Left ventricle myocardium superior (tissue), 1 donor: ENCODE data around the gene RNU11. TPM values are rescaled to one million over a fixed set of nuclear protein-coding genes. Genes with fewer than 3 reads are reported as not detected.
A peak's percentile ranks its signal among the peaks of the same experiment; 100 is the strongest.
"Not testable (repeated sequence)": the region's sequence is repeated elsewhere in the genome, so short reads cannot be mapped to it uniquely, and the experiment has no call there.

Source experiments
- ATAC-seq: fragments of 200-7000 bp; cut with Tn5 transposase; one replicate; pipeline ENCODE4 v1.9.1; 2020; ENCODE audit warnings: mild to moderate bottlenecking, moderate library complexity
- DNase-seq: peaks from one replicate; pipeline ENCODE4 v3.0.0-alpha.2; 2020
- intact Hi-C: fragments of 100-400 bp; cut with micrococcal nuclease; formaldehyde crosslinking; loops from one replicate; pipeline ENCODE4 v1.11.0; 2022
- long read RNA-seq: library from polyadenylated mRNA; unstranded; transcript quantifications from one replicate; pipeline ENCODE4 v2.0.0, GENCODE V29; 2021
- total RNA-seq: library from RNA; stranded (reverse); fragmentation: NEBNext Ultra II Directional; extraction: Animal tissue kit (Norgen Biotek cat#: 25700); gene quantifications from one replicate; pipeline ENCODE4 v1.2.1, GENCODE V29; 2021
- donor health status: DM: no; HTN: yes; CAD: no; lungs with severe emphysema.

Gene RNU11
- not detected for total RNA-seq
- long read RNA-seq, result 0 reads

DNA sequence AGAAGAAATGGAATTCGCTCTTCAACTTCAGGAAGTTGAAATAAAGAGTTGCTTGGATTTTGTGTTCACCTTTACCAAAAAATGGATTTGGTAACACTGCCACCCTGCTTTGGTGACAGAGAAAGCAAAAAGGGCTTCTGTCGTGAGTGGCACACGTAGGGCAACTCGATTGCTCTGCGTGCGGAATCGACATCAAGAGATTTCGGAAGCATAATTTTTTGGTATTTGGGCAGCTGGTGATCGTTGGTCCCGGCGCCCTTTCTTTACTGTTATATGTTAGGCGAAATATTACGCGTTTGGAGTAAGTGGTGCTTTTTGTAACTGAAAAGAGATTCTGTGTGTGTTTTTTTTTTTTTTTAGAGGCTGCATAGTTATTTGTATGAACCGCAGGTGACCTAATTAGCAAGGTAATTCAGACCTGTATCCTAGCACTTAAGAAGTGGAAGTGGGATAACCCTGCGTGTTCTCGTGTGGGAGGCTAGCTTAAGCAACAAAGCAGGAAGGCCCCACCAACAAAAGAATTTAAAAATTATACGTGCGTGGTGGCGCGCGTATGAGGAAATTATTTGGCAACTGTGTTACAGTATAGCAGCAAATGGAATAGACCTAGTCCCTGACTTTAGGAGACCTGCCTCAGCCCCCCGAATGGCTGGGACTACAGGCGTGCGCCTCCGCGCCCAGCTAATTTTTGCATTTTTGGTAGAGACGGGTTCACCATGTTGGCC, at the start of gene RNU11:
Gene RNU11 (plus strand): TSS at position 127 of the 725 bp plus-strand sequence.
- DNase-seq (peak; percentile 83), ATAC-seq (peak; percentile 85)
- intact Hi-C loops, result loop anchor here (10.0 kb wide), 1 partner anchor 86 kb away; the partner anchor contains the start of gene YTHDF2

DNA sequence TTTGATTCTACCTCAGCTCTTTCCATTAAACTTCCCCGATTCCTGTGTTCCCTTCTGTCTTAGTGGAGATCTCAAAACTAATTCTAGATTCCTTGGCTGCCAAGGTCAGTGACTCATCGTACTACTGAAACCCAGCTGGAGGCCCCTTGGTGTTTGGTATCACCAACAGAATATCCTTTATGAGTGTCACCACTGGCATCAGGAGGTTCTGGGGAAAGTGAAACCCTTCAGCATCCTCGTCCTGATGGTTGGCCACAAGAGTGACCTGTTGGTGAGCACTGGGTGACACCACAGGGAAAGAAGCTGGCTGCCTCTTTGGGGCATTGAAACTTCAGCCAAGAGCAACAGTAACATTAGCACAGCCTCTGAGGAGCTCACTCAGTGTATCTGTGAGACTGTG, 46.7 kb upstream of the RNU11 start:
- peak; percentile 43 for ATAC-seq
- DNase-seq, result no peak
- intact Hi-C loops, result no loop called here

DNA sequence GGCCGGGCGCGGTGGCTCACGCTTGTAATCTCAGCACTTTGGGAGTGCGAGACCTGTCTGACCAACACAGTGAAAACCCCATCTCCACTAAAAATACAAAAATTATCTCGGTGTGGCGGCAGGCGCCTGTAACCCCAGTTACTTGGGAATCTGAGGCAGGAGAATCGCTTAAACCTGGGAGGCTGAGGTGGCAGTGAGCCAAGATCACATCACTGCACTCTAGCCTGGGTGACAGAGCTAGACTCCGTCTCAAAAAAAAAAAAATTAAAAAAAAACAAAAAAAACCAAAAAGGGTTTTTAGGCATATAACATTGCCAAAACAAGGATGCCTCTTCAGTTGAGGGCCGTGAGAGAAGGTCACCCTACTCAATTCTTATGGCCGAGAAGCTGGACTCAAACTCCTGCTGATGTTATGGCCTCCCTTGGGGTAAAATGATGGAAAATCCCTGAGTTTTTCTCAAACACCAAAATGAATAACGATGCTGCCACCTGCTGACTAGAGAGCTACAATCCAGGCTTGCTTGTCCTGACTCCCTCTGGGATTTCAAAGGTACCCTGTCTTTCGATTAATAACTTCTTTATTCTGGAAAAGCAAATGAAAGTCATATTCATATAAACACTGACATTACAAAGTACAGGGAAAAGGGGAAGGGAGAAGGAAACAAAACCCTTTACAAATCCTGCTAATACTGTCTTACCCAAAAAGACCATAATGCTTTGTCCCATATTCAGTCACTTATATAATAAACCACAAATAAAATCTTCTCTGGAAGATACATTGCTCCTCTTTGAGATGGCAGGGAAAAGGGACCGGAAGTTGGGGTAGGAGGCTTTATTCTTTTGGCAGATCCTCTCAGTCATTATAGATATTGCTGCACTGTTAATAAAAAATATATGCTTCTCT, 45.6 kb upstream of the RNU11 start:
- intact Hi-C loops, result no loop called here
- ATAC-seq, result peak; percentile 75
- no peak for DNase-seq

DNA sequence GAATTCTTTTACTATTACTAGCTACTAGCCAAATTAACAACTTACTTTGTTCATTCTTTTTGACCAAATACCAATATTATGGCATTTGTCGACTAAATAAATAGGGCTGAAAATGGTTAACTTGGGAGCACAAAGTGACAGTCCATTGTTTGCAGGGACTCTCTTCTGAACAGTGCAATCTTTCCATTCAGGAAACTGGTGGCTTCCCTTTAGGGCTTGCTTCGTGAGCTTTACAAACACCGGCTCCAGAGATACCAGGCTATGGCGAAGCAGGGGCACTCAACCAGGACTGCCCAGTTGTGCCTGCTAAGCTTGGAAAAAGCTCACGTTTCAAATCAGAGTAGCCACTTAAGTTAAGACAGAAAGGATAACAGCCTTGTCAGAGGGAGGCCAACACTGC, 44.0 kb upstream of the RNU11 start:
- no peak for ATAC-seq
- DNase-seq, result no peak
- intact Hi-C loops, result no loop called here

DNA sequence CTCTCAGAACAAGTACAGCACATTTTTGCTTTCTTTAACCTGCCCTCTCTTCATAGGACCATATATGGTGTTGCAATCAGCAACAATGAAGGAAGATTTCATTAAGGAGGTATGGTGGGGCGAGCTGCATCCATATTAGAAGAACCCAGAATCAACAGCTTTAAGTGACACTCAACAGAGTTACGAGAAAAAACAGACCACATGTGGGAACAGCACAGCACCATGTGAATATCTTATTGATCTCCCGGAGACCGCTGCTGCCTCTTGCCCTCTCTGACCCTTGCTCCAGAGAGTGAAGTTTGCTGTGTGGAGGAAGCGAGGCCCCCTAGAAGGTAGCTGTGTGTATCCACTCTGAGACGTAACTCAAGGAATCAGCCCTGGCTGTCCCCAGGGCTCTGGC, 43.4 kb upstream of the RNU11 start:
- intact Hi-C loops, result no loop called here
- no peak for ATAC-seq
- no peak for DNase-seq

DNA sequence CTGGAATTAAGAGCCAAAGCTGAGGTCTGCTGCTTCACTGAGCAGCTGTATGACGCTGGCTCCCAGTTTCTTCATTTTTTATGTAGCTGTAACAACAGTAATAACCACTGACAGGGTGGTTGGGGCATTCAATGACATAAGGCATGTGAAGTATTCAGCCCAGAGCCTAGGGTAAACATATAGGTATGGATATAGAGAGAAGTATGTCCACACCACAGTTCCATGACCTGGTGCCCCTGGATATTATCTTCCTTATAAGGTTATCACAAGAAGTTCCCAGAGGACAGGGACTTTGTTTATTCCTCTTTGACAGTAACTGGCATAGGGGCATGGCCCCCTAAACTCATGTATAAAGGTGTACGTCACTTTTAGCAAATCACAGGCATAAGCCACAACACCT, 41.6 kb upstream of the RNU11 start:
- ATAC-seq (no peak), DNase-seq (no peak)
- intact Hi-C loops, result no loop called here

DNA sequence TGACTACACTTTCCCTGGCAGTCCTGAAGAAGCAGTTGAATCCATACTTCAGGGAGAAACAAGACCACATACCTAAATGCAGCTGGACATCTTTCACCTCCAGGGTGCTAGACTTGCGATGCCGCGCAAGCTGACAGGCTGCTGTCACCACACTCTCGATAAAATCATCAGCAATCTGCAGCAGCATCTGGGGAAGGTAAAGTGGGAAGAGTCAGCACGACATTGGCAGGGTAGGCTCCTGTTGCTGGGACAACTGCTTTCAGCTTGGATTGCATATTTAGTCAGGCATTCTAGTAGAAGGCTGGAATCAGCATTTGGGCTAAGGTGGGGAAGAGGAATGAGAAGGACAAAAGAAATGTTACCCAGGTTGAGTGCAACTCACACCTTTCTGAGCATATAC, 35.2 kb upstream of the RNU11 start:
- ATAC-seq, result no peak
- no peak for DNase-seq
- intact Hi-C loops, result no loop called here

DNA sequence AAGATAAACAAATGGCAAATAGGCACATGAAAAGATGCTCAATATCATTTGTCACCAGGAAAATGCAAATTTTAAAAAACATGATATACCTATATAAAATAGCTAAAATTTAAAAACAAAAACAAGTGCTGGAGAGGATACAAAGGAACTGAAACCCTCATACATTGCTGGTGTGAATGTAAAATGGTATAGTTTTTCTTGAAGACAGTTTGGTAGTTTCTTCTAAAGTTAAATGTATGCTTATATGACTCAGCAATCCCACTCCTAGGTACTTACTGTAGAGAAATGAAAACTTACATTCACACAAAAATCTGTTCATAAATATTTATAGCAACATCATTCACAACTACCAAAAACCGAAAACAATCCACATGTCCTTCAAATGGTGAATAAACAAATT, 16.7 kb upstream of the RNU11 start:
- DNase-seq (no peak), ATAC-seq (no peak)
- intact Hi-C loops, result no loop called here

DNA sequence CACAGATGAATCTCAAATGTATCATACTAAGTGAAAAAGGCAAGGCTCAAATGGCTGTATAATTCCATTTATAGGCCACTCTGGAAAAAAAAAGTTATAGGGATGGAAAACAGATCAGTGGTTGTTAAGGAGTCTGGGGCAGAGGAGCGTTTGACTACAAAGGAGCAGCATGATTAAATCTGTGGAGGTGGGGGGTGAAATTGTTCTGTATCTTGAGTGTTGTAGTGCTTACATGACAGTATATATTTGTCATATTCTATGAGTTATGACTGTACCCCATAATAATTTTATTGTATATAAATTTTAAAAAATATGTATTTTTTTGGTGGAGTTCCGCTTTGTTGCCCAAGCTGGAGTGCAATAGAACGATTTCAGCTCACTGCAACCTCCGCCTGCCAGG, 15.8 kb upstream of the RNU11 start:
- ATAC-seq, result no peak
- no peak for DNase-seq
- intact Hi-C loops, result no loop called here

DNA sequence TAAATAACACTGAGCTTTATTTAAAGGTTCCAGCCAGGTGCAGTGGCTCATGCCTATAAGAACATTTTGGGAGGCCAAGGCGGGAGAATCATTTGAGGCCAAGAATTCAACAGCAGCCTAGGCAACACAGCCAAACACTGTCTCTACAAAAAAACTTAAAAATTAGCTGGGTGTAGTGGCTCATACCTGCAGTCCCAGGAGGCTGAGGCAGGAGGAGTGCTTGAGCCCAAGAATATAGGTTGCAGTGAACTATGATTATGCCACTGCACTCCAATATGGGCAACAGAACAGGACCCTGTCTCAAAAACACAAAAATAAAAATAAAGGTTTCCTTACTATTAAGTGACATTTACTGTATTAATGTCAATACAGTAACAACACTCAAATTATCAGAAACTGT, 7.6 kb upstream of the RNU11 start:
- intact Hi-C loops, result loop anchor here (10.0 kb wide), 1 partner anchor 94 kb away; the partner anchor contains the start of gene YTHDF2
- ATAC-seq (no peak), DNase-seq (no peak)

DNA sequence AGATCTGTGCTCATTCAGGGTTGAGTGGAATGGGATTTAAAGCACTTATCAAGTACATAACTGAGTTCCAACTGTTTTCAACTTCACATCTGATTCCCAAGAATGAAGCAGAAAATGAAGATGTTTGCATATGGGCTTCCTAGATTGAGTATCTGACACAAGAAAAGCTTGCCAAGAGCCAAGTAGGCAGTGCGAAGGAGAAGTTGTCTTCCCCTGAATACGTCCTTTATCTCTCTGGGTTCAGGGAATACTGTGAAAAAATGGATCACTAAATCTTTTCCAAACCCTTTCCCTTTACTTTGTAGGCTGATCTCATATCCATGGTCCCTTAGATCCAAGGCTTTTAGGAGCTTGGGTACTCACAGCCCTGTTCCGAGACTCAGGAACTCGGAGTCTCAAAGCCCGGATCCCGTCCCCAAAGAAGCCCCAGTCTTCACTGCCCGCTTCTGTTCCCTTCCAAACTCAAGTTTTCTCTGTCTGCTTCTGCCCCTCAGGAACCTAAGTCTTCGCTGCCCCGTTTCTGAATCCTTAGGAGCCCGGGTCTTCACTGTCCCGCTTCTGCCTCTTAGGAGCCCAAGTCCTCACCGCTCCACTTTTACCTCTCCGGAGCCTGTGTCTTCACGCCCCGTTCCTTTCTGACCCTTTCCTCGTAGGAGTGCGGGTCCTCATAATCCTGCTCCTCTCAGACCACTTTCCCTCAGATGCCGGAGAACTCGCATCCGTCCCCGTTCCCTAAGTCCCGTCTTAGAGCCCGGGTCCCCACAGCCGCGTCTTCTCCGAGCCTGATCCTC, 6.1 kb upstream of the RNU11 start:
- DNase-seq (no peak), ATAC-seq (peak; percentile 29)
- intact Hi-C loops, result loop anchor here (10.0 kb wide), 1 partner anchor 93 kb away; the partner anchor contains the start of gene YTHDF2

DNA sequence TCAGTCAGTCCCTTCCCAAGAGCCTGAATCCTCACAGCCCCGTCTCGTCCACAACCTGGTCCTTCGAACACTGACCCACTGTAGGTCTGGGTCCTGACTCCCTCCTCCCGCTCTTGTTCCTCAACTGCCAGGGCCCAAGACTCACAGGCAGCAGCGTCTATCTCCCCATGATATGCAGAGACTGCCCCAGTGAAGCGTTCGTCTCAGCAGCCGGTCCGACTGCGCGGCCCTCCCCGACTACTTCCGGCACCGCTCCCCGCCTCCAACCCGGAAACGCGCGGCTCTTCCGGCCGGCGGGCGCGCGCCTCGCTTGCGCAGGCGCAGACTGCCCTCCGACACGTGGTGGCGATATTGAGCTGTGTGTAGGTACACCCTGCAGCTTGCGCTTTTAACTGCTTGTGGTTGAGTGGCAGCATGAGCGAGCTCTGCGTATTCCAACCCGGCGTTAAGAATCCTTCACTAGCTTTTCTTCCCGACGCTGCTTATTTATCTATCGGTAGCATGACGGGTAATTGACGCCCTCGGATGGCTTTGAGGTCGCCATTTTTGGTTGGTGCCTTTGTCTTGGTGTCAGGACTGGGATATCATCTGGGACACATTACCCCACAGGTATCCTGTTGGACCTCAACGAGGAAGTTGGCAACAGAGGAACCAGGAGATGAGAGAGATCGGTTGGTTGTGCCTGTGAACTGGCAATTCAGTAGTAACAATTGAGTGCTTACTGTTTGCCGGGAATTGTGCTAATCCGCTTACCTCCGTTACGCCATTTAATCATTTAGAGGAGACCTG, 5.4 kb upstream of the RNU11 start, which contains the start of gene TAF12:
Gene TAF12 (minus strand): TSS at position 221 of the 789 bp plus-strand sequence. CDS start 20,986 bp downstream, outside the sequence.
- peak; percentile 95 for DNase-seq
- intact Hi-C loops, result loop anchor here (10.0 kb wide), 1 partner anchor 92 kb away; the partner anchor contains the start of gene YTHDF2
- ATAC-seq, result peak; percentile 95

DNA sequence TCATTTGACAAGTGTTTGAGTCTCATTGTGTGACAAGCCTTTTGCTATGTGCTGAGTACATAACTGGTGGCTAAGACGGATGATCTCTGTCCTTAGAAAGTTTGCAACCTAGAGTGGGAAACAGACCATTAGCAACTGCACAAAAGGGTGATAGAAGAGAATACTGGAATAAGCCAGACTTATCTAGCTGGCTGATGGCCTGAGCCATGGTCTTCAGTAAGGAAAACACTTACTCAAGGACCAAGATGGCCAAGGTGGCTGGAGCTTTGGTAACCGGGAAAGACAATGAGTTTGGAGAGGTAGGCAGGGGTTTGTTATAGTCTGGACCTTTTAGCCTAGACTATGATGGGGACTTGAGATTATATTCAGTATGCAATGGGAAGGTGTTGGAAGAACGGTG, 3.9 kb upstream of the RNU11 start:
- DNase-seq (no peak), ATAC-seq (no peak)
- intact Hi-C loops, result loop anchor here (10.0 kb wide), 1 partner anchor 90 kb away; the partner anchor contains the start of gene YTHDF2

DNA sequence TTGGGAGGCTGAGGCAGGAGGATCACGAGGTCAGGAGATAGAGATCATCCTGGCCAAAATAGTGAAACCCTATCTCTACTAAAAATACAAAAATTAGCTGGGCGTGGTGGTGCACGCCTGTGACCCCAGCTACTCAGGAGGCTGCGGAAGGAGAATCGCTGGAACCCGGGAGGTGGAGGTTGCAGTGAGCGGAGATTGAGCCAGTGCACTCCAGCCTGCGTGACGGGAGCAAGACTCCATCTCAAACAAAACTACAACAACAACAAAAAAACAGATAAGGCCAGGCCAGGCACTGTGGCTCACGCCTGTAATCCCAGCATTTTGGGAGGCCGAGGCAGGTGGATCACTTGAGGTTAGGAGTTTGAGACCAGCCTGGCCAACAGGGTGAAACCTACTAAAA, 3.0 kb upstream of the RNU11 start:
- not testable (repeated sequence) for DNase-seq, ATAC-seq
- intact Hi-C loops, result loop anchor here (10.0 kb wide), 1 partner anchor 89 kb away; the partner anchor contains the start of gene YTHDF2

DNA sequence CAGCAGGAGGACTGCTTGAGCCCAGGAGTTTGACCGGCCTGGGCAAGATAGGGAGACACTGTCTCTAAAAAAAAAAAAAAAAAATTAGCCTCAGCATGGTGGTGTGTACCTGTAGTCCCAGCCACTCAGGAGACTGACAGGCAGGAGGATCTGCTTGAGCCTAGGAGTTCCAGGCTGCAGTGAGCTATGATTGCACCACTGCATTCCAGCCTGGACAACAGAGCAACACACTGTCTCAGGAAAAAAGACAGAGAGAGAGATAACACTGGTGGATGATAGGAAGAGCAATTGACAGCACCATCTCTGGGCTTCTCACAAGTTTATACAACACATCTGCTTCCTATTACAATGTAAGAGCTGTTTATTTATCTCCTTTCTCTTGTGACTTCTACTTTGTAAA, 2.4 kb upstream of the RNU11 start:
- DNase-seq (no peak), ATAC-seq (no peak)
- intact Hi-C loops, result loop anchor here (10.0 kb wide), 1 partner anchor 89 kb away; the partner anchor contains the start of gene YTHDF2

DNA sequence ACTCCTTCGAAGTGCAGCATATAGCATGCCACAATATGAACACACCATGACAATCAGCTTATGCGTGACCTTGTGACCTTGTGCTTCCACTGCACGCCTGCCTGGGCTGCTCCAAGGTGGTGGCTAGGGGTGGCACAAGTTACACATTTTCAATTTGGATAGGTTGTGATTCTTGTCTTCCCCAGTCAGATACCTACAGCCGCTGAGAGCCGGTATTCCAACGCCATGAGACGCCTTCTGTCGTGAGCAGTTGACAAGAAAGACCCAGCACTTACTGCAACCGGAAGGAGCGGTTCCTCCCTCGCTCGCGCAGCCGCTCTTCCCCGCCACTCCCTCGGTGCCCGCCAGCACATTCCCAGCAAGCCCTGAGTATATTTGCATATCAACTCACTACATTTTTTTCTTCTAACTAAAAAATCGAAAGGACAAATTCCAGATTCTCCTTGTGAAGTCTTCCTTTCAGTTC, 359 bp upstream of the RNU11 start:
- ATAC-seq (peak; percentile 96), DNase-seq (peak; percentile 93)
- intact Hi-C loops, result loop anchor here (10.0 kb wide), 1 partner anchor 87 kb away; the partner anchor contains the start of gene YTHDF2

DNA sequence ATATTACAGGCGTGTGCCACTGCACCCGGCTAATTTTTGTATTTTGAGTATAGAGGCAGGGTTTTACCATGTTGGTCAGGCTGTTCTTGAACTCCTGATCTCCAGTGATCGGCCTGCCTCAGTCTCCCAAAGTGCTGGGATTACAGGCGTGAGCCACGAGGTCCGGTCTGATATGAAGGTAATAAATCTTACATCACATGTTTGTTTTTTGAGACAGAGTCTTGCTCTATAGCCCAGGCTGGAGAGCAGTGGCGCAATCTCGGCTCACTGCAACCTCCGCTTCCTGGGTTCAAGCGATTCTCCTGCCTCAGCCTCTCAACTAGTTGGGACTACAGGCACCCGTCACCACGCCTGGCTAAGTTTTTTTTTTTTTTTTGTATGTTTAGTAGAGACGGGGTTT, 4.7 kb downstream of the RNU11 start:
- intact Hi-C loops, DNase-seq, ATAC-seq: not testable (repeated sequence)

DNA sequence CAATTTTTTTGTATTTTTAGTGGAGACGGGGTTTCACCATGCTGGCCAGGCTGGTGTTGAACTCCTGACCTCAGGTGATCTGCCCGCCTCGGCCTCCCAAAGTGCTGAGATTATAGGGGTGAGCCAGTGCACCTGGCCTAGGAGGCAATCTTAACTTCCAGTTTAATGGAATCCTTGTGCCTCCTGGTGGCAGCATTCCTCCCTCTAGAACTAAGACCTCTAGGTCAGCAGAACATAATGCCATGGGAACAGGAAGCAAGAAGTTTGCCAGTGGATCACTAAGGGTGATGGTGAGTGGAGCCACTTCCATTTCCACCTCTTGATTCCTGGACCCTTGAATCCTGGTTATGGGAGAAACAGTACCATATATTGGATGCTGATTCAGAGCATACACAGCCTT, 5.5 kb downstream of the RNU11 start:
- ATAC-seq, DNase-seq, intact Hi-C loops: not testable (repeated sequence)
